ENCODE measurements around the gene TSPEAR.

The TSPEAR gene

DNA sequence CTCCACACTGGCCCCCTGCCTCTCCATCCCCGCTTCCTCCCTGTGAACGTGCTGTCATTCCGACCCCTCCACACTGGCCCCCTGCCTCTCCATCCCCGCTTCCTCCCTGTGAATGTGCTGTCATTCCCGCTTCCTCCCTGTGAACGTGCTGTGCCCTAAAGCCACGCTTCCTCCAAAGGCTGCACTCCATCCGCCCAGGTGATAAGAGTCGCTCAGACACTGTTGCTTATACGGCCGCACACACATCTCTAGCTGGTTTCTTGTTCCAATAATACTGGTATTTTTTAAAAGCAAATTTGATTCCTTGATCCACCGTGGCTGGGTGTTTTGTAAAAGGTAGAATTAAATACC lies 39.3 kb upstream of the TSPEAR start:
- no peaks in the 10 kb centered on the region for H4K20me1 ChIP-seq (ENCODE audit: low read depth, low read length)
- H3K9me2 ChIP-seq (replicated peaks; ENCODE audit: insufficient read depth, low read length): no peaks in the 10 kb centered on the region
- H3K4me3 ChIP-seq (ENCODE audit: insufficient read depth, low read length, poor library complexity, severe bottlenecking): no peak overlapping the region
- no peaks in the 10 kb centered on the region for H3K79me2 ChIP-seq (ENCODE audit: insufficient read depth, low read length)
- H3F3A ChIP-seq (ENCODE audit: insufficient read depth): no peaks in the 10 kb centered on the region
- H3K36me3 ChIP-seq (ENCODE audit: low read length): no peaks in the 10 kb centered on the region
- no peak for TF ChIP-seq EZH2phosphoT487 (conservative IDR thresholded peaks at IDR 0.05; ENCODE audit: low read length)
- TF ChIP-seq, protein P1, sequence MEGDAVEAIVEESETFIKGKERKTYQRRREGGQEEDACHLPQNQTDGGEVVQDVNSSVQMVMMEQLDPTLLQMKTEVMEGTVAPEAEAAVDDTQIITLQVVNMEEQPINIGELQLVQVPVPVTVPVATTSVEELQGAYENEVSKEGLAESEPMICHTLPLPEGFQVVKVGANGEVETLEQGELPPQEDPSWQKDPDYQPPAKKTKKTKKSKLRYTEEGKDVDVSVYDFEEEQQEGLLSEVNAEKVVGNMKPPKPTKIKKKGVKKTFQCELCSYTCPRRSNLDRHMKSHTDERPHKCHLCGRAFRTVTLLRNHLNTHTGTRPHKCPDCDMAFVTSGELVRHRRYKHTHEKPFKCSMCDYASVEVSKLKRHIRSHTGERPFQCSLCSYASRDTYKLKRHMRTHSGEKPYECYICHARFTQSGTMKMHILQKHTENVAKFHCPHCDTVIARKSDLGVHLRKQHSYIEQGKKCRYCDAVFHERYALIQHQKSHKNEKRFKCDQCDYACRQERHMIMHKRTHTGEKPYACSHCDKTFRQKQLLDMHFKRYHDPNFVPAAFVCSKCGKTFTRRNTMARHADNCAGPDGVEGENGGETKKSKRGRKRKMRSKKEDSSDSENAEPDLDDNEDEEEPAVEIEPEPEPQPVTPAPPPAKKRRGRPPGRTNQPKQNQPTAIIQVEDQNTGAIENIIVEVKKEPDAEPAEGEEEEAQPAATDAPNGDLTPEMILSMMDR (IDR thresholded peaks at IDR 0.05; ENCODE audit: insufficient read depth, low read length, poor library complexity, severe bottlenecking): no peak
- H3K27me3 ChIP-seq (ENCODE audit: low read length): no peaks in the 10 kb centered on the region
- no peak overlapping the region for H3K9ac ChIP-seq (ENCODE audit: low read length)
- no peak overlapping the region for H2AFZ ChIP-seq (ENCODE audit: low read depth, low read length, severe bottlenecking)
- H3K9me3 ChIP-seq (ENCODE audit: insufficient read depth, low read length): no peaks in the 10 kb centered on the region
- H3K4me2 ChIP-seq (ENCODE audit: low read depth, low read length, poor library complexity, severe bottlenecking): no peak overlapping the region
- no peak overlapping the region for H3K27ac ChIP-seq (ENCODE audit: low read depth, low read length)

DNA sequence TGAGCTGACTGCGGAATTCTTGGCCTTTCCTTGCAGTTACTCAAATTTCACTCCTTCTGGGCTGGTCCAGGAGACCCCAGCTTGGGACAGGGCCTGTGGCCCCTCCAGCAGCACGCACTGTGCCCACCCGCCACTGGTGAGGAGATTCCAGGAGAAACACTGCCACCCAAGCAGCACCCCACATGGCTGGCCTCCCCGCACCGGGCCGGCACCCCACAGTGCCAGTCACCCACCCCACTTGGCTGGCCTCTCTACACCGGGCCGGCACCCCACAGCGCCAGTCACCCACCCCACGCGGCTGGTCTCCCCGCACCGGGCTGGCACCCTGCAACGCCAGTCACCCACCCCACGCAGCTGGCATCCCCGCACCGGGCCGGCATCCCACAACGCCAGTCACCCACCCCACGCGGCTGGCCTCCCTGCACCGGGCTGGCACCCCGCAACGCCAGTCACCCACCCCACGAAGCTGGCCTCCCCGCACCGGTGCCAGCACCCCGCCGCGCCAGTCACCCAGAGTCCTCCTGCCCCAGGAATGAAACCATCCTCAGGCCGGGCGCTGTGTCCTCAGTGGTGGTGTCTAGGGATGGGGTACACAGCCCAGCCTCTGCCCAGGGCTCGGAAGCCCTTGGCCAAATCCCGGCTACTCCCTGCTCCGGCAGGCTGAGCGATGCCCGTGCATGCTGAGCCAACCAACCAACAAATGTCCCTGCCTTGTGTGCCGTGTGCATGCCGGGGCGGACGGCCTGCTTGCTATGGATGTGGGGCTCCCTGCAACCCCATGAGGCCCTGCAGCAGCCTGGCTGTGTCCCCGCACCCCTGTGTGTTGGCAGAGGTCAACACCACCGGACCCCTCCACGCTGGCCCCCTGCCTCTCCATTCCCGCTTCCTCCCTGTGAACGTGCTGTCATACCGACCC lies 38.6 kb upstream of the TSPEAR start:
- no peak for TF ChIP-seq EZH2phosphoT487 (conservative IDR thresholded peaks at IDR 0.05; ENCODE audit: low read length)
- TF ChIP-seq, protein P1 (IDR thresholded peaks at IDR 0.05; ENCODE audit: insufficient read depth, low read length, poor library complexity, severe bottlenecking): no peak
- H3K79me2 ChIP-seq (ENCODE audit: insufficient read depth, low read length): no peaks in the 10 kb centered on the region

DNA sequence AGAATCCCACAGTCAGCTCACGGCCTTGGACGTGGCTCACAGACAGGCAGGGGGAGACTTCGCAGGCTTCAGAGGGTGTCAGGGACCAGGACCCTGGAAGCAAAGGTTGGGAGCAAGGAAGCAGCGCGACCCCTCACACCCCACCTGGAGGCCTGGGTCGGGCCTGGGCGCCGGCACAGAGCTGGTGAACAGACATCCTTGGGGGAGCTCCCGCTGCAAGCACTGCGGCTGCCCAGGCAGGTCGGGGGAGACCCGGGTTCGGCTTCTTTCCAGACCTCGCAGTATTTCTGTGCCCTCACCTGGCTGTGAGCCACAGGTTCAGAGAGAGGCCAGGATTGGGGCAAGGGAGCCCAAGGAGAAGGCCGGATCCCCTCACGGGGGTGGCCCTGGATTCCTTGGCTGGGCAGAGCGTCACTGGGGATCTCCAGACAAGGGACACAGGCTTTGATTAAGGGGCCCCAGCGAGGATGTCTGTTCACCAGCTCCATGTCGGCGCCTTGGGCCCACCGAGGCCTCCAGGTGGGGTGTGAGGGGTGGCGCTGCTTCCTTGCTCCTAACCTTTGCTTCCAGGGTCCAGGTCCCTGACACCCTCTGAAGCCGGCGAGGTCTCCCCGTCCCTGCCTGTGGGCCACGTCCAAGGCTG lies 37.9 kb upstream of the TSPEAR start:
- Histone ChIP-seq H3K4me3 (ENCODE audit: insufficient read depth, low read length, poor library complexity, severe bottlenecking) (no peak overlapping the region), H3K27me3 (ENCODE audit: low read length) (no peaks in the 10 kb centered on the region)

More for the DNA sequence above, 38.6 kb upstream of the TSPEAR start:
- no peak overlapping the region for H2AFZ ChIP-seq (ENCODE audit: low read depth, low read length, severe bottlenecking)
- no peaks in the 10 kb centered on the region for H3K9me2 ChIP-seq (replicated peaks; ENCODE audit: insufficient read depth, low read length)
- no peaks in the 10 kb centered on the region for H4K20me1 ChIP-seq (ENCODE audit: low read depth, low read length)
- no peak overlapping the region for H3K4me3 ChIP-seq (ENCODE audit: insufficient read depth, low read length, poor library complexity, severe bottlenecking)
- no peak overlapping the region for H3K9ac ChIP-seq (ENCODE audit: low read length)
- H3F3A ChIP-seq (ENCODE audit: insufficient read depth): no peaks in the 10 kb centered on the region
- no peak overlapping the region for H3K27ac ChIP-seq (ENCODE audit: low read depth, low read length)
- no peak overlapping the region for H3K4me2 ChIP-seq (ENCODE audit: low read depth, low read length, poor library complexity, severe bottlenecking)
- no peaks in the 10 kb centered on the region for H3K27me3 ChIP-seq (ENCODE audit: low read length)
- H3K9me3 ChIP-seq (ENCODE audit: insufficient read depth, low read length): no peaks in the 10 kb centered on the region
- H3K36me3 ChIP-seq (ENCODE audit: low read length): no peaks in the 10 kb centered on the region

More for the DNA sequence above, 37.9 kb upstream of the TSPEAR start:
- Histone ChIP-seq H2AFZ (ENCODE audit: low read depth, low read length, severe bottlenecking) (no peak overlapping the region), H4K20me1 (ENCODE audit: low read depth, low read length) (no peaks in the 10 kb centered on the region), H3K4me2 (ENCODE audit: low read depth, low read length, poor library complexity, severe bottlenecking) (no peak overlapping the region), H3K9me3 (ENCODE audit: insufficient read depth, low read length) (peaks cover 7% of the 10 kb centered on the region; the same call in 1 of the 2 replicates), H3K9me2 (replicated peaks; ENCODE audit: insufficient read depth, low read length) (no peaks in the 10 kb centered on the region), H3K9ac (ENCODE audit: low read length) (no peak overlapping the region), H3K36me3 (ENCODE audit: low read length) (no peaks in the 10 kb centered on the region), H3K79me2 (ENCODE audit: insufficient read depth, low read length) (no peaks in the 10 kb centered on the region), H3F3A (ENCODE audit: insufficient read depth) (no peaks in the 10 kb centered on the region), H3K27ac (ENCODE audit: low read depth, low read length) (no peak overlapping the region)
- no peak for TF ChIP-seq EZH2phosphoT487 (conservative IDR thresholded peaks at IDR 0.05; ENCODE audit: low read length)
- TF ChIP-seq, protein P1 (IDR thresholded peaks at IDR 0.05; ENCODE audit: insufficient read depth, low read length, poor library complexity, severe bottlenecking): no peak

All from SU-DHL-6 (cell line).